HepG2 (cell line): ENCODE measurements around the gene PIK3CB. TPM values are rescaled to one million over a fixed set of nuclear protein-coding genes. Genes with fewer than 3 reads are reported as not detected.

Experiments
- CSRNP1 ChIP-seq: sonication (generic); formaldehyde crosslinking; IDR thresholded peaks from 2 replicates; pipeline ENCODE4 v1.8.1; 2023; ENCODE audit warnings: mild to moderate bottlenecking, missing genetic modification reagents
- HOXA7 ChIP-seq: sonication (generic); formaldehyde crosslinking; IDR thresholded peaks from 2 replicates; pipeline ENCODE4 v1.8.1; 2022; ENCODE audit warnings: mild to moderate bottlenecking, missing genetic modification reagents, moderate library complexity
- JUNB ChIP-seq: sonication (generic); formaldehyde crosslinking; IDR thresholded peaks from 2 replicates; pipeline ENCODE4 v1.8.0; 2022; ENCODE audit warnings: missing genetic modification reagents, mild to moderate bottlenecking, borderline replicate concordance
- MLX ChIP-seq: IDR thresholded peaks from 2 replicates; pipeline ENCODE4 v1.6.1; 2016
- SOX13 ChIP-seq, 3 experiments: fragments of 450-650 bp in 1 of 3; sonication (generic) in 1 of 3; formaldehyde crosslinking in 1 of 3; IDR thresholded peaks in 2 of 3; conservative IDR thresholded peaks in 1 of 3; 2 replicates each; pipeline versions ENCODE4 v1.5.0 to v1.6.1; 2016 to 2020; ENCODE audit warnings: antibody characterized with exemption in 1 of 3, mild to moderate bottlenecking in 1 of 3, missing compliant biosample characterization in 1 of 3, missing genetic modification reagents in 1 of 3, moderate library complexity in 1 of 3
- TEAD2 ChIP-seq: sonication (generic); formaldehyde crosslinking; IDR thresholded peaks from 2 replicates; pipeline ENCODE4 v1.9.0; 2021; ENCODE audit warnings: missing genetic modification reagents
- ZFP82 ChIP-seq: sonication (generic); formaldehyde crosslinking; IDR thresholded peaks from 2 replicates; pipeline ENCODE4 v1.5.1; 2020; ENCODE audit warnings: mild to moderate bottlenecking, missing genetic modification reagents, borderline replicate concordance
- ZNF724P ChIP-seq: sonication (generic); formaldehyde crosslinking; IDR thresholded peaks from 2 replicates; pipeline ENCODE4 v1.8.0; 2022; ENCODE audit warnings: missing genetic modification reagents, borderline replicate concordance
- ZNF777 ChIP-seq: sonication (generic); formaldehyde crosslinking; IDR thresholded peaks from 2 replicates; pipeline ENCODE4 v1.4.0; 2020; ENCODE audit warnings: missing genetic modification reagents
- ZSCAN21 ChIP-seq: sonication (generic); formaldehyde crosslinking; IDR thresholded peaks from 2 replicates; pipeline ENCODE4 v1.8.0; 2022; ENCODE audit warnings: mild to moderate bottlenecking, missing genetic modification reagents, moderate library complexity, borderline replicate concordance
- ZXDC ChIP-seq: sonication (generic); formaldehyde crosslinking; IDR thresholded peaks from 2 replicates; pipeline ENCODE4 v1.5.0; 2020; ENCODE audit warnings: mild to moderate bottlenecking, missing genetic modification reagents
- polyA plus RNA-seq, 8 experiments: library from polyadenylated mRNA; depleted of rRNA in 3 of 8; stranded (reverse) in 7 of 8; unstranded in 1 of 8; fragments of >200 nt; fragmentation: Illumina TruSeq in 4 of 8; extraction: Trizol in 4 of 8; gene quantifications; 2 replicates each; pipeline versions ENCODE4 v1.2.1 to v1.2.3, GENCODE V29; 2011 to 2016; ENCODE audit warnings: low read depth in 4 of 8, missing spikeins in 1 of 8, mixed read lengths in 1 of 8; ENCODE audit not compliant: insufficient read depth in 1 of 8
- total RNA-seq, 5 experiments: library from RNA; depleted of rRNA; stranded (reverse); fragments of >200 nt; fragmentation: Illumina TruSeq; extraction: Trizol; gene quantifications; 2 replicates each; pipeline ENCODE4 v1.2.3, GENCODE V29; 2016; ENCODE audit warnings: low read depth in 1 of 5

PIK3CB gene
- total and polyA plus RNA-seq, 2 of the 13 experiments (the other 11 are each of a cell fraction or from before 2014, with no cell fraction given), result 6.6 to 18.7 TPM

- TF ChIP-seq SOX13 (IDR thresholded peaks at IDR 0.05), result no peak
- TF ChIP-seq SOX13 (CRISPR knock-in tag; conservative IDR thresholded peaks at IDR 0.05 in 1 of 2, IDR thresholded peaks at IDR 0.05 in 1 of 2), result no peak
- TF ChIP-seq ZNF777, result no peak
- TF ChIP-seq ZFP82 (CRISPR knock-in tag), result no peak
- TF ChIP-seq TEAD2 (CRISPR knock-in tag), result no peak
- TF ChIP-seq ZSCAN21 (CRISPR knock-in tag), result no peak
- TF ChIP-seq CSRNP1 (CRISPR knock-in tag), result no peak
- TF ChIP-seq HOXA7 (CRISPR knock-in tag), result no peak
- no peak for TF ChIP-seq MLX (CRISPR knock-in tag)
- TF ChIP-seq JUNB (CRISPR knock-in tag), result no peak
- TF ChIP-seq ZXDC (CRISPR knock-in tag), result no peak
- TF ChIP-seq ZNF724P (CRISPR knock-in tag), result no peak
- TF ChIP-seq, all 625 proteins: peak for 3
Measured at GRCh38 chr3:138850151-138850550, 15.4 kb upstream of the PIK3CB start (continued).
